Muscle of leg (tissue), 11 donors: ENCODE measurements around the gene OTUD3. TPM values are rescaled to one million over a fixed set of nuclear protein-coding genes. Genes with fewer than 3 reads are reported as not detected.
"Not testable (repeated sequence)": the region's sequence is repeated elsewhere in the genome, so short reads cannot be mapped to it uniquely, and the experiment has no call there.

Experiments
- DNase-seq: peaks from one replicate; pipeline ENCODE4 v3.0.0; 2013
- H3K27ac ChIP-seq: one replicate; pipeline ENCODE4 v1.5.1; 2013; ENCODE audit warnings: mild to moderate bottlenecking, low read length, control low read depth
- H3K27me3 ChIP-seq: one replicate; pipeline ENCODE4 v1.6.1; 2013; ENCODE audit warnings: low read length; ENCODE audit not compliant: control insufficient read depth, insufficient read depth
- H3K36me3 ChIP-seq: one replicate; pipeline ENCODE4 v1.6.1; 2013; ENCODE audit warnings: low read length; ENCODE audit not compliant: control insufficient read depth, insufficient read depth
- H3K4me1 ChIP-seq: one replicate; pipeline ENCODE4 v1.6.1; 2013; ENCODE audit warnings: low read length; ENCODE audit not compliant: control insufficient read depth, insufficient read depth
- H3K4me3 ChIP-seq: one replicate; pipeline ENCODE4 v1.5.1; 2013; ENCODE audit warnings: low read length, control low read depth
- H3K9me3 ChIP-seq: replicated peaks from 2 replicates; pipeline ENCODE4 v1.6.1; 2013; ENCODE audit warnings: low read depth, low read length; ENCODE audit not compliant: control insufficient read depth
- WGBS: methylation state at CpG from one replicate; pipeline ENCODE4 v1.1.5; 2013; ENCODE audit warnings: missing lambda C conversion rate; ENCODE audit not compliant: insufficient coverage; 5-methylcytosine and 5-hydroxymethylcytosine counted together
- polyA plus RNA-seq, 8 donors: library from polyadenylated mRNA; unstranded; fragments of 120-200 nt; gene quantifications; one replicate each; pipeline versions ENCODE4 v1.2.1 to v1.2.3, GENCODE V29; 2013; ENCODE audit warnings: inconsistent platforms in 1 of 8, low replicate concordance in 1 of 8; ENCODE audit not compliant: insufficient read length in 8 of 8, insufficient read depth in 1 of 8
- total RNA-seq: library from RNA; stranded (reverse); fragments of 120-200 nt; gene quantifications from one replicate; pipeline ENCODE4 v1.2.4, GENCODE V29; 2013

Gene OTUD3
- total and polyA plus RNA-seq, 9 donors: 5.1 to 9.3 (median 6.8) TPM

GRCh38 chr1:19866758-19867157 lies 15.4 kb upstream of the OTUD3 start:
- Histone ChIP-seq H3K27ac (no peak overlapping the region), H3K36me3 (no peaks in the 10 kb centered on the region), H3K4me1 (no peaks in the 10 kb centered on the region), H3K9me3 (no peaks in the 10 kb centered on the region), H3K27me3 (peaks cover 5% of the 10 kb centered on the region), H3K4me3 (no peak overlapping the region)
- DNase-seq: no peak
- WGBS: 20% methylated on average over 1 of the region's 1 CpG

GRCh38 chr1:19868575-19868974 lies 13.6 kb upstream of the OTUD3 start:
- H3K36me3 ChIP-seq, H3K9me3 ChIP-seq, H3K27me3 ChIP-seq, H3K4me3 ChIP-seq, H3K4me1 ChIP-seq, DNase-seq, H3K27ac ChIP-seq: not testable (repeated sequence)
- 70% methylated on average over 2 of the region's 4 CpGs for WGBS

GRCh38 chr1:19869453-19869852 lies 12.7 kb upstream of the OTUD3 start:
- not testable (repeated sequence) for H3K9me3 ChIP-seq, H3K36me3 ChIP-seq, H3K4me1 ChIP-seq, DNase-seq, H3K4me3 ChIP-seq, H3K27ac ChIP-seq, H3K27me3 ChIP-seq
- WGBS: no CpG with 5 or more reads among the region's 2 CpGs

GRCh38 chr1:19869929-19870328 lies 12.3 kb upstream of the OTUD3 start:
- H3K4me3 ChIP-seq: no peak overlapping the region
- H3K36me3 ChIP-seq: no peaks in the 10 kb centered on the region
- DNase-seq: no peak
- peaks cover 5% of the 10 kb centered on the region for H3K27me3 ChIP-seq
- 60% methylated on average over 2 of the region's 5 CpGs for WGBS
- no peaks in the 10 kb centered on the region for H3K4me1 ChIP-seq
- no peak overlapping the region for H3K27ac ChIP-seq
- no peaks in the 10 kb centered on the region for H3K9me3 ChIP-seq

- DNase-seq: no peak
- Histone ChIP-seq H3K4me3 (no peak overlapping the region), H3K27ac (no peak overlapping the region), H3K27me3 (peaks cover 8% of the 10 kb centered on the region), H3K9me3 (no peaks in the 10 kb centered on the region), H3K36me3 (no peaks in the 10 kb centered on the region), H3K4me1 (no peaks in the 10 kb centered on the region)
- WGBS: no CpG with 5 or more reads among the region's 7 CpGs
These were observed 10.0 kb upstream of the OTUD3 start for GRCh38 chr1:19872190-19872589.

DNA sequence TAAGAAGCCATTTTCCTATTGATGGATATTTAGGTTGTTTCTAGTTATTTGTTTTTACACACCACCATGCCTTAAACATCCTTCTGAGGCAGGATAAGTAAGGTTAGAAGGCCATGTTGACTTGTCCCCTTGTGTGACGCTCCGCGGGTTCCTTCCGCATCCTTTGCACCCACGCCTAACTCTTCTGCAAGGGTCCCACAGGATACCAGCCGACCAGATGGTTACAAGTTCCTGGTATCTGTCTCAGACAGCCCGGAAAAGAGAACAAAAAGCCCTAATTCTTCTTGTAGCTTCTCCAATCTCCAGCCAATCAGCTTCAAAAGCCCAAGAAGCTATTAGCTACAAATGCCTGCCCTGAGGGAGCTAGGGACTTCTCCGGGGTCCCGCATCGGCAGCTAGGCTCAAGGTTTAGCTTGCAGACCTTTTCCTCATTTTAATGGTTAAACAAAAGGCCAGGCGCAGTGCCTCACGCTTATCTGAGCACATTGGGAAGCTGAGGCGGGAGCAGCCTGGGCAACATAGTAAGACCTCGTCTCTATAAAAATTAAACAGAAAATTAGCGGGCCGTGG lies 4.9 kb upstream of the OTUD3 start:
- 91% methylated on average over 12 of the region's 16 CpGs for WGBS
- no peaks in the 10 kb centered on the region for H3K4me1 ChIP-seq

DNA sequence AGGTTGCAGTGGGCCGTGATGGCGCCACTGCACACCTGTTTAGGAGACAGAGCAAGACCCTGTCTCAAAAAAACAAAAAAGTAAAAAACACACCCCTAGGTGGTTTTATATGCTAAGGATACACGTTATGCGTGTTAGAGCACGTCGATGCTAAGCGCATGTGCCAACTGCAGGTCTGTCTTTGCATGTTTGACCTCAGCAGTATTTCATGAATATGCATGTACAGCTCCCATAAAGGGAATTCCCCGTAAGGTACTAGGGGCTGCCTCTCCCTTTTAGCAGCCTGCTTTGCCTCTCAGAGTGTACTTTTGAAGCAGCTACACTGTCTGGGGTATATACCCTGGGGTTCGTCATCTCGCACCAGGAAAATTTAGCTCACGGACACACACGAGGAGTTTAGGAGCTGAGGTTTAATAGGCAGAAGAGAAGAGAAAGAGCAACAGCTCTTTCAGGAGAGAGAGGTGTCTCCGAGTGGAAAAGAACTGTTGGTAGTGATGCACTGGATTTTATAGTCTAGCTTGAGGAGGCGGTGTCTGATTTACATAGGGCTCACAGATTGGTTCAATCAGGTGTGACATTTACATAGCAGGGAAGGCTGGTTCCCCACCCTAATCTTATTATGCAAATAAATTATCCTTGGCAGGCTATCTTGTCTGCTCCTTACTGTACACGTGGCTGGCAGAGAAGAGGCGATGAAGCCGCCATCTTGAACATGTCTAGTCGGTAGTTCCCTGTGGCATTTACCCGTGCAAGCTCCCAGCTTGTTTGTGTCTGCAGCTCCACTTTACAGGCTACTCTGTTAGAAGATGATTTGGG lies 4.2 kb upstream of the OTUD3 start:
- peak; percentile 6 for DNase-seq
- no peak overlapping the region for H3K27ac ChIP-seq
- no peaks in the 10 kb centered on the region for H3K9me3 ChIP-seq
- H3K4me3 ChIP-seq: no peak overlapping the region
- H3K36me3 ChIP-seq: no peaks in the 10 kb centered on the region
- WGBS: 68% methylated on average over 14 of the region's 19 CpGs
- H3K27me3 ChIP-seq: peaks cover 6% of the 10 kb centered on the region
- peaks cover 2% of the 10 kb centered on the region for H3K4me1 ChIP-seq

More for the DNA sequence above, 4.9 kb upstream of the OTUD3 start:
- H3K27ac ChIP-seq: no peak overlapping the region
- H3K9me3 ChIP-seq: no peaks in the 10 kb centered on the region
- H3K36me3 ChIP-seq: no peaks in the 10 kb centered on the region
- H3K27me3 ChIP-seq: peaks cover 6% of the 10 kb centered on the region
- DNase-seq: no peak
- H3K4me3 ChIP-seq: no peak overlapping the region

GRCh38 chr1:19878637-19878985 lies 3.6 kb upstream of the OTUD3 start:
- Histone ChIP-seq H3K36me3 (no peaks in the 10 kb centered on the region), H3K4me3 (no peak overlapping the region), H3K9me3 (no peaks in the 10 kb centered on the region), H3K27me3 (peaks cover 6% of the 10 kb centered on the region), H3K4me1 (peaks cover 7% of the 10 kb centered on the region), H3K27ac (no peak overlapping the region)
- WGBS: 73% methylated on average over 9 of the region's 12 CpGs
- no peak for DNase-seq

- WGBS: no CpG with 5 or more reads among the region's 4 CpGs
- peaks cover 7% of the 10 kb centered on the region for H3K4me1 ChIP-seq
- H3K27me3 ChIP-seq: peaks cover 6% of the 10 kb centered on the region
- H3K4me3 ChIP-seq: no peak overlapping the region
- H3K9me3 ChIP-seq: no peaks in the 10 kb centered on the region
- H3K27ac ChIP-seq: no peak overlapping the region
- DNase-seq: no peak
- H3K36me3 ChIP-seq: no peaks in the 10 kb centered on the region
These were observed 3.0 kb upstream of the OTUD3 start for GRCh38 chr1:19879227-19879626.

- no peaks in the 10 kb centered on the region for H3K9me3 ChIP-seq
- no peak overlapping the region for H3K27ac ChIP-seq
- WGBS: no CpG with 5 or more reads among the region's 4 CpGs
- H3K4me1 ChIP-seq: peaks cover 7% of the 10 kb centered on the region
- no peaks in the 10 kb centered on the region for H3K36me3 ChIP-seq
- H3K27me3 ChIP-seq: peaks cover 6% of the 10 kb centered on the region
- no peak overlapping the region for H3K4me3 ChIP-seq
- DNase-seq: no peak
These were observed 2.5 kb upstream of the OTUD3 start for GRCh38 chr1:19879661-19880060.
